WTC11 (cell line): Measurements from ENCODE around the gene BNC2. TPM values are rescaled to one million over a fixed set of nuclear protein-coding genes. Genes with fewer than 3 reads are reported as not detected.

Experiments
- ATAC-seq: fragments of 200-7000 bp; cut with Tn5 transposase; 2 replicates; pipeline ENCODE4 v1.10.0; 2021; ENCODE audit warnings: mild to moderate bottlenecking, moderate library complexity
- CTCF ChIA-PET: fragments of 300-600 bp; sonication (Branson Sonifier 250); formaldehyde crosslinking; loops from one replicate; lab custom pipeline; 2021; ENCODE audit warnings: antibody characterized with exemption; lab: Charles Lee
- POLR2A ChIA-PET: fragments of 350-600 bp; sonication (Branson Sonifier 250); formaldehyde crosslinking; loops from one replicate; lab custom pipeline; 2021; ENCODE audit warnings: antibody characterized with exemption; lab: Charles Lee
- DNase-seq: peaks from one replicate; pipeline ENCODE4 v3.0.0; 2021; ENCODE audit warnings: low spot score
- H3K27ac Mint-ChIP-seq: 2 replicates; pipeline ENCODE4 v1.8.0; 2021; ENCODE audit warnings: mixed read lengths
- H3K27me3 Mint-ChIP-seq: 2 replicates; pipeline ENCODE4 v1.8.0; 2021; ENCODE audit warnings: low read depth, mild to moderate bottlenecking, moderate library complexity, mixed read lengths
- H3K36me3 Mint-ChIP-seq: 2 replicates; pipeline ENCODE4 v1.8.0; 2021; ENCODE audit warnings: mixed read lengths
- H3K4me1 Mint-ChIP-seq: 2 replicates; pipeline ENCODE4 v1.8.0; 2022; ENCODE audit warnings: mixed read lengths
- H3K4me3 Mint-ChIP-seq: 2 replicates; pipeline ENCODE4 v1.8.0; 2021; ENCODE audit warnings: mild to moderate bottlenecking, moderate library complexity, mixed read lengths
- H3K9me3 Mint-ChIP-seq: 2 replicates; pipeline ENCODE4 v1.8.0; 2021; ENCODE audit warnings: mixed read lengths
- CDX4 ChIP-seq: fragments of 250-450 bp; sonication (Bioruptor Pico); IDR thresholded peaks from 2 replicates; pipeline ENCODE4 v1.9.0; 2021; ENCODE audit warnings: moderate library complexity, mild to moderate bottlenecking, inconsistent platforms, borderline replicate concordance
- CREB1 ChIP-seq: sonication (generic); formaldehyde crosslinking; IDR thresholded peaks from 2 replicates; pipeline ENCODE4 v1.8.0; 2023; ENCODE audit warnings: mild to moderate bottlenecking, missing genetic modification reagents
- E2F1 ChIP-seq: sonication (generic); formaldehyde crosslinking; IDR thresholded peaks from 2 replicates; pipeline ENCODE4 v1.8.0; 2022; ENCODE audit warnings: mild to moderate bottlenecking, missing genetic modification reagents
- EMX1 ChIP-seq: fragments of 250-450 bp; sonication (Bioruptor Pico); IDR thresholded peaks from 2 replicates; pipeline ENCODE4 v1.8.0; 2021; ENCODE audit warnings: mild to moderate bottlenecking
- ETV6 ChIP-seq: sonication (generic); formaldehyde crosslinking; IDR thresholded peaks from 2 replicates; pipeline ENCODE4 v1.8.1; 2022; ENCODE audit warnings: mild to moderate bottlenecking, missing genetic modification reagents
- FOXJ3 ChIP-seq: sonication (generic); formaldehyde crosslinking; IDR thresholded peaks from 2 replicates; pipeline ENCODE4 v1.9.0; 2021; ENCODE audit warnings: missing genetic modification reagents, mild to moderate bottlenecking, borderline replicate concordance
- GABPB1 ChIP-seq: sonication (generic); formaldehyde crosslinking; IDR thresholded peaks from 2 replicates; pipeline ENCODE4 v1.8.1; 2023; ENCODE audit warnings: mild to moderate bottlenecking, missing genetic modification reagents
- IRF2 ChIP-seq: sonication (generic); formaldehyde crosslinking; IDR thresholded peaks from 2 replicates; pipeline ENCODE4 v1.8.0; 2022; ENCODE audit warnings: low read depth, missing genetic modification reagents, borderline replicate concordance
- KAT7 ChIP-seq: sonication (generic); formaldehyde crosslinking; IDR thresholded peaks from 2 replicates; pipeline ENCODE4 v1.8.1; 2023; ENCODE audit warnings: missing genetic modification reagents, mild to moderate bottlenecking, borderline replicate concordance
- NFATC4 ChIP-seq: fragments of 250-450 bp; sonication (Bioruptor Pico); IDR thresholded peaks from 2 replicates; pipeline ENCODE4 v1.9.0; 2021; ENCODE audit warnings: mild to moderate bottlenecking
- NFE2L1 ChIP-seq: sonication (generic); formaldehyde crosslinking; IDR thresholded peaks from 2 replicates; pipeline ENCODE4 v1.8.1; 2023; ENCODE audit warnings: missing genetic modification reagents
- NR2C2 ChIP-seq: sonication (generic); formaldehyde crosslinking; IDR thresholded peaks from 2 replicates; pipeline ENCODE4 v1.8.0; 2022; ENCODE audit warnings: mild to moderate bottlenecking, missing genetic modification reagents
- PREB ChIP-seq: sonication (generic); formaldehyde crosslinking; IDR thresholded peaks from 2 replicates; pipeline ENCODE4 v1.8.1; 2022; ENCODE audit warnings: mild to moderate bottlenecking, missing genetic modification reagents, moderate library complexity, borderline replicate concordance
- RELA ChIP-seq: sonication (generic); formaldehyde crosslinking; IDR thresholded peaks from 2 replicates; pipeline ENCODE4 v1.8.1; 2022; ENCODE audit warnings: missing genetic modification reagents, mild to moderate bottlenecking, borderline replicate concordance
- RORB ChIP-seq: fragments of 250-450 bp; sonication (Bioruptor Pico); IDR thresholded peaks from 2 replicates; pipeline ENCODE4 v1.9.0; 2021; ENCODE audit warnings: mild to moderate bottlenecking
- SP1 ChIP-seq: sonication (generic); formaldehyde crosslinking; conservative IDR thresholded peaks from 2 replicates; pipeline ENCODE4 v1.8.1; 2022; ENCODE audit warnings: missing genetic modification reagents
- USF2 ChIP-seq: sonication (generic); formaldehyde crosslinking; IDR thresholded peaks from 2 replicates; pipeline ENCODE4 v1.8.1; 2023; ENCODE audit warnings: mild to moderate bottlenecking, missing genetic modification reagents, moderate library complexity
- ZNF232 ChIP-seq: sonication (generic); formaldehyde crosslinking; IDR thresholded peaks from 2 replicates; pipeline ENCODE4 v1.8.0; 2022; ENCODE audit warnings: mild to moderate bottlenecking, missing genetic modification reagents
- ZSCAN18 ChIP-seq: fragments of 250-450 bp; sonication (Bioruptor Pico); IDR thresholded peaks from 2 replicates; pipeline ENCODE4 v2.1.2; 2022; ENCODE audit warnings: mild to moderate bottlenecking, moderate library complexity
- total RNA-seq: library from RNA; stranded (reverse); gene quantifications from 3 replicates; pipeline ENCODE4 v1.2.3, GENCODE V29; 2021
- TF ChIP-seq, protein P1 (sequence below): sonication (generic); formaldehyde crosslinking; IDR thresholded peaks from 2 replicates; pipeline ENCODE4 v1.8.0; 2022; ENCODE audit warnings: mild to moderate bottlenecking, missing genetic modification reagents

The BNC2 gene
- total RNA-seq, 1 experiment from 2014 or later: 33.3 TPM

DNA sequence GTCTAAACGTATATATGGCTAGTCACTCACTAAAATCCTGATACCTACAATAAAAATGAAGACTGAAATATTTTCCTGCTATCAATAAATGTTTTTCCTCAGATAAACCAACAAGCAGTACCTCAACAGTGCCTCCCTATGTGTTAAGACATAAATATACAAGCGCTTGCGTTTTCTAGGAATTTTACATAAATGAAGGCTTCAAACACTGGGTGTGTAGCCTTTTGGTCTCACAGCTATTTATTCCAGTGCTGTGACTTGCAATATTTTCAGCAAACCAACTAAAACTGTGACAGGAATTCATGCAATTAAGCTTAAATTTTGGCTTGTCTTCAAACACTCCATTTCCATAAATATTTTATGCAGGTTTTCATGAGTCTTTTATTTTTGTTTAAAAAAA, 437.0 kb downstream of the BNC2 start:
- TF ChIP-seq E2F1 (CRISPR knock-in tag) (no peak), RORB (CRISPR knock-in tag) (no peak), NFE2L1 (CRISPR knock-in tag) (no peak), NR2C2 (no peak), GABPB1 (no peak), PREB (CRISPR knock-in tag) (no peak), NFATC4 (CRISPR knock-in tag) (no peak), KAT7 (no peak), IRF2 (CRISPR knock-in tag) (no peak), ZNF232 (CRISPR knock-in tag) (no peak), ETV6 (CRISPR knock-in tag) (no peak), CDX4 (no peak), SP1 (CRISPR knock-in tag) (no peak), FOXJ3 (CRISPR knock-in tag) (no peak), CREB1 (CRISPR knock-in tag) (no peak), ZSCAN18 (CRISPR knock-in tag) (no peak), EMX1 (no peak), RELA (CRISPR knock-in tag) (no peak), USF2 (CRISPR knock-in tag) (no peak)
- TF ChIP-seq, protein P1, sequence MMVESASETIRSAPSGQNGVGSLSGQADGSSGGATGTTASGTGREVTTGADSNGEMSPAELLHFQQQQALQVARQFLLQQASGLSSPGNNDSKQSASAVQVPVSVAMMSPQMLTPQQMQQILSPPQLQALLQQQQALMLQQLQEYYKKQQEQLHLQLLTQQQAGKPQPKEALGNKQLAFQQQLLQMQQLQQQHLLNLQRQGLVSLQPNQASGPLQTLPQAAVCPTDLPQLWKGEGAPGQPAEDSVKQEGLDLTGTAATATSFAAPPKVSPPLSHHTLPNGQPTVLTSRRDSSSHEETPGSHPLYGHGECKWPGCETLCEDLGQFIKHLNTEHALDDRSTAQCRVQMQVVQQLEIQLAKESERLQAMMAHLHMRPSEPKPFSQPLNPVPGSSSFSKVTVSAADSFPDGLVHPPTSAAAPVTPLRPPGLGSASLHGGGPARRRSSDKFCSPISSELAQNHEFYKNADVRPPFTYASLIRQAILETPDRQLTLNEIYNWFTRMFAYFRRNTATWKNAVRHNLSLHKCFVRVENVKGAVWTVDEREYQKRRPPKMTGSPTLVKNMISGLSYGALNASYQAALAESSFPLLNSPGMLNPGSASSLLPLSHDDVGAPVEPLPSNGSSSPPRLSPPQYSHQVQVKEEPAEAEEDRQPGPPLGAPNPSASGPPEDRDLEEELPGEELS (CRISPR knock-in tag): no peak
- H3K4me1 Mint-ChIP-seq: peaks cover 28% of the 10 kb centered on the region
- CTCF ChIA-PET: no interaction called here
- peaks cover 6% of the 10 kb centered on the region for H3K9me3 Mint-ChIP-seq
- no peak overlapping the region for H3K27ac Mint-ChIP-seq
- POLR2A ChIA-PET: no interaction called here
- DNase-seq (no peak), ATAC-seq (no peak)
- no peak overlapping the region for H3K4me3 Mint-ChIP-seq
- peaks cover 2% of the 10 kb centered on the region; the same call in 1 of the 2 replicates for H3K27me3 Mint-ChIP-seq
- peaks cover 14% of the 10 kb centered on the region for H3K36me3 Mint-ChIP-seq
